Right renal pelvis (tissue), 4 donors: ENCODE measurements around the gene RGP1. TPM values are rescaled to one million over a fixed set of nuclear protein-coding genes. Genes with fewer than 3 reads are reported as not detected.

Experiments
- DNase-seq, 4 donors: peaks; one replicate each; pipeline ENCODE4 v3.0.0-alpha.2; 2013; ENCODE audit warnings: low read depth in 4 of 4, low spot score in 3 of 4, missing footprints in 1 of 4
- polyA plus RNA-seq, 4 donors: library from polyadenylated mRNA; unstranded; fragments of 120-200 nt; gene quantifications; one replicate each; pipeline ENCODE4 v1.2.1, GENCODE V29; 2013; ENCODE audit not compliant: insufficient read length in 4 of 4

RGP1 gene
- polyA plus RNA-seq, 4 donors: 28.2 to 30.4 (median 28.7) TPM

GRCh38 chr9:35766997-35767396 is 17.9 kb downstream of the RGP1 start:
- no peak for DNase-seq

GRCh38 chr9:35767458-35767857 is 18.4 kb downstream of the RGP1 start:
- no peak for DNase-seq

- DNase-seq: no peak
Measured at GRCh38 chr9:35769763-35770162, 20.7 kb downstream of the RGP1 start.

- DNase-seq: no peak
Measured at GRCh38 chr9:35771075-35771433, 22.0 kb downstream of the RGP1 start.

GRCh38 chr9:35771534-35771933 is 22.4 kb downstream of the RGP1 start:
- DNase-seq: no peak

- DNase-seq: no peak
Measured at GRCh38 chr9:35771943-35772342, 22.9 kb downstream of the RGP1 start.

GRCh38 chr9:35774907-35775635 is 26.0 kb downstream of the RGP1 start:
- no peak for DNase-seq

GRCh38 chr9:35776018-35776417 is 26.9 kb downstream of the RGP1 start:
- no peak for DNase-seq

- no peak for DNase-seq
Measured at GRCh38 chr9:35778496-35778895, 29.4 kb downstream of the RGP1 start.

GRCh38 chr9:35781066-35781465 is 32.0 kb downstream of the RGP1 start:
- DNase-seq: no peak

- no peak for DNase-seq
Measured at GRCh38 chr9:35783418-35783817, 34.3 kb downstream of the RGP1 start.

GRCh38 chr9:35789541-35789940 is 40.5 kb downstream of the RGP1 start:
- no peak for DNase-seq

- no peak for DNase-seq
Measured at GRCh38 chr9:35790025-35790384, 40.9 kb downstream of the RGP1 start.

- DNase-seq: peak; percentile 65 to 78 (median 75)
Measured at GRCh38 chr9:35790385-35791296, 41.6 kb downstream of the RGP1 start.

- DNase-seq: peak in 1 of 4 donors; percentile 16
Measured at GRCh38 chr9:35791297-35791921, 42.3 kb downstream of the RGP1 start, which contains the start of gene NPR2. NPR2 (plus strand) TSS chr9:35791591; CDS start chr9:35792409, 818 bp downstream.

- no peak for DNase-seq
Measured at GRCh38 chr9:35792024-35792813, 43.1 kb downstream of the RGP1 start.

- DNase-seq: no peak
Measured at GRCh38 chr9:35792826-35793225, 43.7 kb downstream of the RGP1 start.

- no peak for DNase-seq
Measured at GRCh38 chr9:35793461-35793860, 44.4 kb downstream of the RGP1 start.

GRCh38 chr9:35795695-35796094 is 46.6 kb downstream of the RGP1 start:
- DNase-seq: no peak

GRCh38 chr9:35797311-35798109 is 48.4 kb downstream of the RGP1 start:
- no peak for DNase-seq
